Upper lobe of right lung (tissue), 1 donor: ENCODE results near the gene CCNC. TPM values are rescaled to one million over a fixed set of nuclear protein-coding genes. Genes with fewer than 3 reads are reported as not detected.

ENCODE experiments used
- ATAC-seq: fragments of 200-7000 bp; cut with Tn5 transposase; one replicate; pipeline ENCODE4 v1.9.1; 2020; ENCODE audit warnings: mild to moderate bottlenecking, moderate library complexity
- DNase-seq: peaks from one replicate; pipeline ENCODE4 v3.0.0-alpha.2; 2020
- H3K27ac ChIP-seq: fragments of 200-600 bp; one replicate; pipeline ENCODE4 v1.8.0; 2022
- H3K27me3 ChIP-seq: fragments of 200-600 bp; one replicate; pipeline ENCODE4 v1.8.0; 2022; ENCODE audit warnings: mild to moderate bottlenecking
- H3K36me3 ChIP-seq: fragments of 200-600 bp; one replicate; pipeline ENCODE4 v1.8.0; 2022
- H3K4me1 ChIP-seq: fragments of 200-600 bp; one replicate; pipeline ENCODE4 v1.8.0; 2022
- H3K4me3 ChIP-seq: fragments of 200-600 bp; one replicate; pipeline ENCODE4 v1.8.0; 2022; ENCODE audit warnings: mild to moderate bottlenecking
- H3K9me3 ChIP-seq: fragments of 200-600 bp; one replicate; pipeline ENCODE4 v1.8.0; 2022
- CTCF ChIP-seq: fragments of 200-600 bp; IDR thresholded peaks from one replicate; pipeline ENCODE4 v1.8.0; 2022; ENCODE audit warnings: antibody characterized with exemption
- intact Hi-C: fragments of 100-400 bp; cut with DNase I; formaldehyde crosslinking; loops from one replicate; pipeline ENCODE4 v1.11.0; 2022
- long read RNA-seq: library from polyadenylated mRNA; unstranded; transcript quantifications from one replicate; pipeline ENCODE4 v2.0.0, GENCODE V29; 2021
- total RNA-seq: library from RNA; stranded (reverse); fragmentation: NEBNext Ultra II Directional; extraction: Animal tissue kit (Norgen Biotek cat#: 25700); gene quantifications from one replicate; pipeline ENCODE4 v1.2.1, GENCODE V29; 2021
- donor health status: DM: no; HTN: yes; CAD: no; lungs with severe emphysema.

Gene CCNC
- total RNA-seq = 40.3 TPM
- long read RNA-seq, transcript CCNC-210 (12 exons, 2,473 nt) = major isoform, 59 of 77 reads
- long read RNA-seq, partial matches to known transcripts = 1 of 77 reads
- long read RNA-seq, other reads (novel, unspliced or antisense) = 8 of 77 reads

GRCh38 chr6:99568103-99568933, at the start of gene CCNC:
Gene CCNC (minus strand): TSS chr6:99568660. CDS start chr6:99568527, 133 bp downstream.
- H3K27me3 ChIP-seq = no peaks in the 10 kb centered on the region
- ATAC-seq (peak; percentile 100), DNase-seq (peak; percentile 96)
- peak within 1 kb of the TSS; percentile 86 for H3K27ac ChIP-seq
- TF ChIP-seq CTCF = no peak
- peaks cover 23% of the 10 kb centered on the region for H3K4me1 ChIP-seq
- H3K9me3 ChIP-seq = no peaks in the 10 kb centered on the region
- no peaks in the 10 kb centered on the region for H3K36me3 ChIP-seq
- H3K4me3 ChIP-seq = peak within 1 kb of the TSS; percentile 83
- intact Hi-C loops = no loop called here

- DNase-seq (no peak), ATAC-seq (no peak)
- peaks cover 20% of the 10 kb centered on the region for H3K4me1 ChIP-seq
- no peak overlapping the region for H3K4me3 ChIP-seq
- H3K27me3 ChIP-seq = peaks cover 98% of the 10 kb centered on the region
- no peak for TF ChIP-seq CTCF
- intact Hi-C loops = no loop called here
- H3K36me3 ChIP-seq = no peaks in the 10 kb centered on the region
- H3K27ac ChIP-seq = no peak overlapping the region
- H3K9me3 ChIP-seq = no peaks in the 10 kb centered on the region
These were observed 48.7 kb upstream of the CCNC start for GRCh38 chr6:99617131-99617530.

- Histone ChIP-seq H3K27ac (no peak overlapping the region), H3K36me3 (no peaks in the 10 kb centered on the region), H3K4me1 (peaks cover 20% of the 10 kb centered on the region), H3K27me3 (peaks cover 96% of the 10 kb centered on the region), H3K9me3 (no peaks in the 10 kb centered on the region), H3K4me3 (peak overlapping the region; percentile 48)
- ATAC-seq (peak; percentile 10), DNase-seq (no peak)
- intact Hi-C loops = no loop called here
- TF ChIP-seq CTCF = no peak
These were observed 46.1 kb upstream of the CCNC start for GRCh38 chr6:99614430-99615186.

GRCh38 chr6:99613705-99614429, 45.4 kb upstream of the CCNC start:
- H3K27ac ChIP-seq = no peak overlapping the region
- no peaks in the 10 kb centered on the region for H3K9me3 ChIP-seq
- no peak for TF ChIP-seq CTCF
- no peak for DNase-seq
- H3K27me3 ChIP-seq = peaks cover 96% of the 10 kb centered on the region
- H3K4me3 ChIP-seq = peak overlapping the region; percentile 48
- ATAC-seq = peak; percentile 67
- intact Hi-C loops = no loop called here
- H3K4me1 ChIP-seq = peaks cover 20% of the 10 kb centered on the region
- no peaks in the 10 kb centered on the region for H3K36me3 ChIP-seq

GRCh38 chr6:99613409-99613704, 44.9 kb upstream of the CCNC start:
- no peak overlapping the region for H3K27ac ChIP-seq
- H3K9me3 ChIP-seq = no peaks in the 10 kb centered on the region
- ATAC-seq (peak; percentile 81), DNase-seq (no peak)
- H3K36me3 ChIP-seq = no peaks in the 10 kb centered on the region
- peak; percentile 38 for TF ChIP-seq CTCF
- H3K4me1 ChIP-seq = peaks cover 20% of the 10 kb centered on the region
- peaks cover 96% of the 10 kb centered on the region for H3K27me3 ChIP-seq
- H3K4me3 ChIP-seq = peak overlapping the region; percentile 48
- intact Hi-C loops = no loop called here
